RKO (cell line): Measurements from ENCODE around the gene CMSS1.

Source experiments
- DNase-seq: peaks from one replicate; pipeline ENCODE4 v3.0.0-alpha.2; 2016; ENCODE audit warnings: low spot score

CMSS1 gene

DNA sequence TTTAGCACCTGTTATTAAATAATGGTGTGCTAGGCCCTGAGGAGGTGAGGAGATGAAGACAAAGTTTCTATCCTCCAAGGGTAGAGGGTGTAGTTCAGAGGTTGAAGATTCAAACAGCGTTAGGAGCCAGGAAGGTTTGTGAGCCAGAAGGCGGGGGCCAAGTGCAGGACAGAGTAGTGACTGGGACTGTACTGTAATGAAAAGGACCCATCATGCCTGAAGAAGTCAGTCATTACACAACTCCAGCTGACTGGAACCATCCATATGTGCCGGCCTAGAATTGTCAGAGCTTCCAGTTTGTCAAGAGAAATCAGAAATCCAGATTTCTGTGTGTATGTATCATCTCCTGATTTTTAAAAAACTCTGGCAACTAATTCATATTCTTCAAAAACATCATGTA is 241.8 kb downstream of the CMSS1 start:
- no peak for DNase-seq

DNA sequence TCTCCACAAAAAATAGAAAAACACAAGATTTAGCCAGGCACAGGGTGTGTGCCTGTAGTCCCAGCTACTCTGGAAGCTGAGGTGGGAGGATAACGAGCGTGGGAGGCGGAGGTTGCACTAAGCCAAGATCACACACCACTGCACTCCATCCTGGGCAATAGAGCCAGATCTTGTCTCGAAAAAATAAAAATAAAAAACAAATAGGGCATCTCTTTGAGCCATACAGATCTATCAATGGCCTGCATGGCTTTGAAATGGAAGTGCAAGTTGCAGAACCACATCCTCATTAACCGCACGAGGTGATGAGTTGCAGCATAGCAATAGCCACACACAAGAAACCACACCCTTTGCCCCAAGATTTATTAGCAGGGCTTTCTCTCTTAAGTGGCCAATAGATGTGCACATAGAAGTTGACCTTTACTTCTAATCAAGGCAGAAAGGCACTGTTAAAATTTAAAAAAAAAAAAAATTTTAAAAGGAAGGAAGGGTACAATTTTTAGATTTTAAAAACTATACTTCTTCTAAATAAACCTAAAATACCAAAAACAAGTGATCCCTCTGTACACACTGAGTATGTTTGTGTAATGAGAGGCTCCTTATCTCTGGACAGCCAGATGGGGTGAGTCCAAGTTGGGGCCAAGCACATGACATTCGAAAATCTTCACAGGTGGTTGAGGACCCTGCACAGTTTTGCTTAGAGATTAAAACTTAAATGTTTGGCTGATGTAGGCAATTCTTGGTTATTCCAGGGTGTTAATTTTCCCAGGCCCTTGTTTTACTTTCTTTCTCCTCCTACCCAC is 243.2 kb downstream of the CMSS1 start:
- no peak for DNase-seq

DNA sequence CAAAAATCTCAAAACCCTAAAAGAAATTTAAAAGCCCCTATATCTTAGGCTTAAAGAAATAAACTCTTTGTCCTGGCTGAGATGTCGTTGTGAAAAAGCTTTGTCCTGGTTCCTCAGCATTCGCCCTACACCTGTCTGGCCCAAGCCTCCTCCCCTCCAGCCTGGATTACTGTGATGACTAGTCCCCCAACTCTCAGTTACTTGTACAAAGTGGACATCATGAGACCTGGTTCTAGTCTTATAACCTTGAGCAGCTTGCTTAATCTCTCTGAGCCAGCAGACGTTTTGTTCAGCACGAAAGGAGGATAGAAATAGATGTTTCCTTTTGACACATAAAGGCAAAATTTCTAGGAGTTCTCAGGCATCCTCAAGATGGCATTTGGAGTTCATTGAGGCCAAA is 245.0 kb downstream of the CMSS1 start:
- DNase-seq: no peak

DNA sequence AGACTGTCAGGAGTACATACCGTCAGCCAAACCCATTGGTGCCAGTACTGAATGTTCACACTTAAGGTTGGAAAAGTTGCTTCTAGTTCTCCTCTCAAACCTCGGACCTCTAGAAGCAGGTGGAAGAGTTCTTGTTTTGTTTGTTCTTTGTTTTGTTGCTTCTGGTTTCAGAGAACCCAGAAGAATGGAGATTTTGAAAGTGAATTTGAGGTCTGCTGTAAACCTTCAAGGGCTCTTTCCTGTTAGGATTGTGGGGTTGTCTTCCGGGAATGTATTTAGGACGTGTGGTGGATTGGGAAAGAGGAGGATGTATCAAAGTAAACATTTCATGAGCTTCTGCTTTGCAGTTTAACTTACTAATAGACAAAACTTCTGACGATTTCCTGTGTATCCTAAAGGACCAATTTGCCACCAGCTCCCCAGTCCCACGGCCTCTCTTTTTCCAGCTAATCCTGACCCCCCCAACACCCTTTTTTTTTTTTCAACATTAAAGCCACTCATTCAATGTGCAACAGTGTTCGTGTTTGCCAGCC is 246.3 kb downstream of the CMSS1 start:
- no peak for DNase-seq

DNA sequence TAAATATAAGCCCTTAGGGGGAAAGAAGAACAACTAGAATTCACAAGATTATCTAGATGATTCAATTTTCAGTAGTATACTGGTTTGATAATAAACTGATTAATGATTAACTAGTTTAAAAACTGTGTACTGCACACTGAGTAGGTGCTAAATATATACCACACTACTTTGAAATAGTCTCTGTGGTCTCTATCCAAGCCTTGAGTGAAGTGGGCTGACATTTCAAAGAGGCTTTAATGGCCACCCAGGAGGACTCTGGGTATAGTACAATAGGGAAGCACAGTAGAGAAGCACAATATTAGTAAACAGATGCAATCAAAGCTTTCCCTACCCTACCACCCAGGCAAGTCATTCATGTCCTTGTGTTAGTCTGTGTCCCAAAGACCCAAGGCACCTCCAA is 249.9 kb downstream of the CMSS1 start:
- no peak for DNase-seq

DNA sequence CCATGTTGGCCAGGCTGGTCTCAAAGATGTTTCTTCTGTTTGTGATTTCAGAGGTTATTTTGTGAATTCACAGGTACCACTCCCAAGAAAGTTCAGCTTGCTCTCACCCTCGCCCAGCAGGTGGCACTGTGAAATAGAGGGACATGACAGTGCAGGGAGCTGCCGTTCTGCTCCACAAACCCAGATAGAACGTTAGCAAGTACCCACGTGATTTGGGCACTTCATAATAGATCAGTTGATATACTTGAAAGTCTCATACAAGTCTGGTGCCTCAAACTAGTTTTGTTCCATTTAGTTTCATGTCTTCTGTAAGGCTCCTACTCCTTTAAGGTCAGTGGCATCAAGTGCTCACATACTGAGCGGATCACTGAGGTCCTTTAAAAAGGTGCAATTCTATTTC is 251.2 kb downstream of the CMSS1 start:
- peak; percentile 69 for DNase-seq

GRCh38 chr3:100069472-100069871 is 251.8 kb downstream of the CMSS1 start:
- DNase-seq: no peak

DNA sequence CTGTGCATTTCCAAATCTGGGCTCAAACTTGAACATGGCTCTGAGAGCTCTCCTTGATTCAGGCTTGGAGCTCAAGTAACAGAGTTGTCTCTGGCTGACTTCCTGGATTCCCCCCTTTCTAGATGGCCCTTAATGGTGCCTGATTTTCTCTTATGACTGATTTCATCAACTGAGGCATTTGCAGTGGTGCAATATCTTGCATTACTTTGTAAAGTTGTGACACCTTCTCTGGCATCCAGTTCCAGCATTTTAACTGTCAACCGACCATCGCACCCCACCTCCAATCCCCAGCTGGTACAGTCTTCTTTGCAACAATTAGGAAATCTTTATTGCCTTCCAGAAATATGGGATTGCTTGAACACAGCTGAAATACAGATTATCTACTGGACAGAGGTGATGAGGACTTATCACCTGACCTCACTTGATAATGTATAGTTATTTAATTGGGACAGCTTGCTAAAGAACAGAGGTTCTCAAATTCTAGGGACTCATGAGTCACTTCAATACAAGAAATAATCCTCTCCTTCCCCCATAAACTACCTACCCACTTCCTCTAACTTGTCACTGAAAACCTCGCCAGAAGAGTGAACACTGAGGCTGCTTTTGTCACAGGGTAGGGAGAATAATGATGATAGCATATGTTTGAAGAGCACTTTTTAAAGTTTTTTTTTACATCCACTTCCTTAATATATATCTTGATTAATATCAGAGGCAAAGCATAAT is 254.8 kb downstream of the CMSS1 start:
- no peak for DNase-seq

DNA sequence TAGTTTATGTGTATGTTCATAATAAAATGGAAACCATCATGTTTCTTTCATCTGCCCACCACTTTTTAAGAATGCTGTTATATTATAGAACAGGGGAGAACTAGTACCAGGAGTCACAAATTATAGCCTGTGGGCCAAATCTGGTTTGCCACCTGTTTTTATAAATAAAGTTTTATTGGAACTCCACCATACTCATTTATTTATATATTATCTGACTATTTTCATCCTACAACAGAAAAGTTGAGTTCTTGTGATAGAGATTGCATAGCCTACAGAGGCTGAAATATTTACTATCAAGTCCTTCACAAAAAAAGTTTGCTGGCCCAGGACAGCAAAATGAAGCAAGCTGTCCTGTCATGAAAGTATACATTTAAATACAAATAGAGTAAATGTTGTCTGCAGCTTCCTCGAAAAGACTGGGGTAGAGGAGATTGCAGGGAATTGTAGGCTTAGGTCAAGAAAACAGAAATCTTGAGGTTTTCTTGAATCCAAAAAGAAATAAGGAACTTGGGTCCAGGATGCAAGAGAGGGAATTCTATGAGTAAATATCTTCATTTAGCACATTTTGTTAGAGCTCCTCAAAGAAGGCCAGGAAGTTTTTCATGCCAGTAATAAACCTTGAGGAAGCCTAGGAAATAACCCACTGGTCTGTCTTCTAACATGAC is 255.5 kb downstream of the CMSS1 start:
- no peak for DNase-seq

DNA sequence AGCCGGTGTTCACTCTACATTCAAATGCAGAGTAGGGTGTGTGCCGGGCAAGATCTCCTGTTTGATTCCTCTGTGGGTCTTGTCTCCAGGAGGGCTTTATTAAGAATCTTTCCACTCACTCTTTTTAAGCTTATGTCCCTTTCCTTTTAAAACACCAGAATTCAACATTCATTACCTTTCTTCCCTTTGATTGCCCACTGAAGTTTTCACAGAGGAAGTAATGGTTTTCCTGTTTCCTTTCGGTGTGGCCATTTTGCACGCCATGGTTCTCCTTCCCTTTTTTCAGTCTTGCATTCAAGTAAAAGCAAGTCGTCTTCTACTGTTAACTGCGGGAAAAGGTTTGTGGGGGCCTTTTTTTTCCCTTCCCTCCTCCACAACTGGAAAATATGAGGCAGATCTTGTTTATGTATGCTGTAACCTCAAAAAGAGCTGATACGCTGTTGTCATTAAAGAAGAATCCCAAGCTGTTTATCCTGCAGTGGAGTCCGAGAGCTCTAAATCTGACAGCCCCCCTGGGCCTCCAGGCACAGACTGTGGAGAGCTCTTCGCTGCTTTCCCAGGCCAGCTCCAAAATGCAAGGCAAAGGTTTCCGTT is 256.1 kb downstream of the CMSS1 start:
- no peak for DNase-seq

DNA sequence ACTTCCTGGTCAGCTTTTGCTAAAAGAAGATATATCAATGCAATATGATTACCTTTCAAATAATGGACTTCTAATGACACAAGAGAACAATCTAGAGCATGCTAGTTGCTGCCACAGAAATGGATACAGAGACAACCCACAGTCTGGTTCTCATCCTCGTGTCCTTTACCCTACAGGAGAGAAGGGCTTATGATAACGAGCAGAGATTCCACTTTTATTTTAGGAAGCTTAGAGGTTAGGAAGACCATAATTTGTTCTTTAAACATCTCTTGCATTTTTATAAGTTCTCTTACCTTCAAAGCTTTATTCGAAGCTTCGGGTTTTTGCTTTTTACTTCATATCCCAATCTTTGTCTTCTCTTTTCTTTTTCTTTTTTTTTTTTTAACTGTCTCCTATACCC is 257.5 kb downstream of the CMSS1 start:
- DNase-seq: no peak

DNA sequence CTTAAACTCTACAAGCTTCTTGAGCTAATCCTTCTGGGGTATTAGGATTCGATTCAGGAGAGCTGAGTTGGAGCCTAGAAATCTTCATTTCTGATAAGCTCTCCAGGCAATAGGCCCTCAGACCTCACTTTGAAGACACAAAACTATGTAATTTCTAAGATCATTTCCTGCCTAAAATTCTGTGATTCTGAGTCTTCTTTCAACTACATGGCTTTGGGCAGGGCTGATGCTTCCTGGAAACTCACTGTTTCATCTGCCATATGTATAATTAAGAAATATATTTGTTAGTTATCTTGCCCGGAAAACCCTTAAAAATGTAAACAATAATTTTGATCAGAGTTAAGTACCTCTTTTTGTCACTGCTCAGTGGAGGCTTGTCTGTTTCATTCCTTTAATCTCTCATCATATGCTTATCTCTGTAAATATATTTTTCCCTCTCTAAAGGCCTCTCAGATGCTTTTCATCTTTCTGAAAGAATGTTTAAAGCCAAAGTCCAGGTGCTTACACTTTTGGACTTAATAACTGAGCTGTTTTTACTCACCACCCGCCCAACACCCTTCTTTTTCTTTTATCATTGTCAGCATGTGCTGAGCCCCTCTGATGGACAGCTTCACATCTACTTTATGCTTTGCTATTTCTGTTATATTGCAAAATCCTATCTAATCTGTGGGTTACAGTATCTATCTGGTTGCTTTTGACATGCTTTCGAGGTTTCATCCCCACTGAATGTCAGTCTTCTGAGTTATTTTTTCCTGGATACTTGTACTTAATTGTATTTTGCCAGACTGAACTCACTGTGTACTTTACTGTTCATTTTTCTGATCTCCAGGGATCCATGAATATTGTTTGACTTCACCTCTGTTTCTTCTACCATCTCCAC is 258.4 kb downstream of the CMSS1 start:
- no peak for DNase-seq

DNA sequence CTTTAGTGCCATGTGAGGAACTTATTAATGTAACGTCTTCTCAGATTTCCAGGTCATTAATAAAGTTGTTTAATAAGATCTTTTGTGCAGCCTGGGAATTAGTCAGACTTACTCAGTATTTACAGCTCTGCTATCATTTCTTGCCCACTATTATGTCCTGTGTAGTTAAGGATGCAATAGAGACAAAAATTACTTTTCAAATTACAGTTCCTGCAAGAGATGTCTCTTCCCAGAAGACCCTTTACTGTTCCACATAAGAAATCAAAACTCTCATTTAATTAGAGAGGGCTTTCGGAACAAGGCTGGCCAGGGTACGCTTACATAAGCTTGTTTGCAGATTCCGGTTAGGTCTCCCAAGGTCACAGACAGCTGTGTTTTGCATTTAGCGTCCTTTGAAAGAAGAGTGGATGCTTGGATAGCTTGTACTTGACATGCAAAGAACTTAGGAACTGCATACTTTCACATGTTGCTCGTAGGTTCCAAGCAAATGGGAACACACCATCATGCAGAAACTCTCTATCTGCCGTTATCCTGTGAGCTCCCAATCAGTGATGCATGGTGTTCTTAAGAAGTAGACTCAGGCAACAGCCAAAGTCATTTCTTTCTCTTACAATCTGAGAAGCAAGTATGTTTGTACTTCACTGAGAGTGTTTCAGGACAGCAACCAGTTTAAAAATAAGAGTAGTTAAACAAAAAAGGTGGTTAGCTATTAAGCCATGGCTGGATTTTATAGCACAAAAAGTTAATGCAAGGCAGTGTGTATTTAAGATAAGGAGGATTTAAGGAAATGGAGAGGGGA is 259.3 kb downstream of the CMSS1 start:
- DNase-seq: no peak

- no peak for DNase-seq
These were observed 261.7 kb downstream of the CMSS1 start for GRCh38 chr3:100079328-100079727.

- DNase-seq: no peak
These were observed 262.9 kb downstream of the CMSS1 start for GRCh38 chr3:100080573-100080972.

GRCh38 chr3:100081311-100081710 is 263.6 kb downstream of the CMSS1 start:
- no peak for DNase-seq

- DNase-seq: no peak
These were observed 264.5 kb downstream of the CMSS1 start for GRCh38 chr3:100081986-100082692.

GRCh38 chr3:100082714-100083113 is 265.1 kb downstream of the CMSS1 start:
- DNase-seq: no peak

DNA sequence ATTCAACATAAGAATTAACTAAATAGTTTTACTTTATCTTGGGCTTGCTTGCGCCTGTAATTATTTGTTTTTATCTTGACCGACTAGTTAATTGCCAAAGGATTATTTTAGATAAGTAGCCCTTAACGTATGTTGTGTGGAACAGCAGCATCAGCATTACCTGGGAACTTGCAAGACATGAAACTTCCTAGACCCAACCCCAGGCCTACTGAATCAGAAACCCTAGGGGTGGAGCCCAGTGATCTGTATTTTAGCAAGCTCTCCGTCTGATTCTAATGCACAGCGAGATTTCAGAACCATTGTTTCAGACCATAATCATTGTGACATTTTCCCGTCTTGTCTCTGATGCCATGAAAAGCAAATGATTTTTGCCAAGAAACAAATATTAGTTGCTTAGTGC is 265.5 kb downstream of the CMSS1 start:
- no peak for DNase-seq
